Mesothelial cell of epicardium (in vitro differentiated cells): Measurements from ENCODE around the gene MIB2. TPM values are rescaled to one million over a fixed set of nuclear protein-coding genes. Genes with fewer than 3 reads are reported as not detected.
"Not testable (repeated sequence)": the region's sequence is repeated elsewhere in the genome, so short reads cannot be mapped to it uniquely, and the experiment has no call there.

ENCODE experiments used
- DNase-seq, 2 experiments: peaks; one replicate each; pipeline ENCODE4 v3.0.0; 2021; ENCODE audit warnings: low spot score in 2 of 2; ENCODE audit not compliant: unreplicated experiment in 2 of 2
- H3K27ac Mint-ChIP-seq: 2 replicates; pipeline ENCODE4 v1.8.0; 2021; ENCODE audit warnings: mixed read lengths
- H3K27me3 Mint-ChIP-seq: 2 replicates; pipeline ENCODE4 v1.8.0; 2021; ENCODE audit warnings: low read depth, mixed read lengths
- H3K36me3 Mint-ChIP-seq: 2 replicates; pipeline ENCODE4 v1.8.0; 2021; ENCODE audit warnings: mixed read lengths
- H3K4me1 Mint-ChIP-seq: 2 replicates; pipeline ENCODE4 v1.8.0; 2021; ENCODE audit warnings: mixed read lengths
- H3K4me3 Mint-ChIP-seq: 2 replicates; pipeline ENCODE4 v1.8.0; 2021; ENCODE audit warnings: mild to moderate bottlenecking, moderate library complexity, mixed read lengths
- H3K9me3 Mint-ChIP-seq: 2 replicates; pipeline ENCODE4 v1.8.0; 2021; ENCODE audit warnings: mixed read lengths
- CTCF ChIP-seq: fragments of 200-600 bp; sonication (generic); IDR thresholded peaks from one replicate; pipeline ENCODE4 v1.5.0; 2021; ENCODE audit warnings: antibody characterized with exemption; ENCODE audit not compliant: unreplicated experiment
- total RNA-seq: library from RNA; stranded (reverse); gene quantifications from 3 replicates; pipeline ENCODE4 v1.2.1, GENCODE V29; 2021

The MIB2 gene
- total RNA-seq, 1 donor from 2014 or later: 117 TPM

- no peaks in the 10 kb centered on the region for H3K36me3 Mint-ChIP-seq
- no peak for DNase-seq
- H3K9me3 Mint-ChIP-seq: no peaks in the 10 kb centered on the region
- TF ChIP-seq CTCF: no peak
- H3K4me1 Mint-ChIP-seq: peaks cover 7% of the 10 kb centered on the region
- peaks cover 9% of the 10 kb centered on the region for H3K27me3 Mint-ChIP-seq
- no peak overlapping the region for H3K27ac Mint-ChIP-seq
- no peak overlapping the region for H3K4me3 Mint-ChIP-seq
Observed at GRCh38 chr1:1629430-1630190, 14.3 kb downstream of the MIB2 start.

DNA sequence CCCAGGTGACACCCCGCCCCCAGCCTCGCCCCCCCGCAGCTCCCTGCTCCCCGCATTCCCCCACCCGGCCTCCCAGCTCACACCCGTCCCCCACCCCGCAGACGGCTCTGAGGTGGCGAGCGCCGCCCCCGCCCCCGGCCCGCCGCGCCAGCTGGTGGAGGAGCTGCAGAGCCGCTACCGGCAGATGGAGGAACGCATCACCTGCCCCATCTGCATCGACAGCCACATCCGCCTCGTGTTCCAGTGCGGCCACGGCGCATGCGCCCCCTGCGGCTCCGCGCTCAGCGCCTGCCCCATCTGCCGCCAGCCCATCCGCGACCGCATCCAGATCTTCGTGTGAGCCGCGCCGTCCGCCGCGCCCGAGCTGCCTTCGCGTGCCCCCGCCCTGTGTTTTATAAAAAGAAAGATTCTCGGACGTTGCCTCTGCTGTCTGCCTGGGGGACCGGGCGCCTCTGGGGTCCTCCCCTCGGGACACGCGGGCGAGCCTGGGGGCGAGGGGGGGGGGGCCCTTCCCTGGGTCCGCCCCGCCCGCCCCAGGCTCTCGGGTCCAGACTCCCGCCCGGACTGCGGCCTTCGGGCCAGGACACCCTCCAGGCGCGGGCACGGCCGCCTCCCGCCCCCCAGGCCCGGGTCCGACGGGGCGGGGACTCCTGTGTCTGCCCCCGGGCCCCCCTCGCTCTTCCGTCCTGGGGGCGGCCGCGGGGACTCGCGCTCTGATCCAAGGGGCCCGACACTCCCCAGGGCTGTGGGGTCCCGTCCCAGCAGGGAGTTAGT, 15.1 kb downstream of the MIB2 start:
- H3K9me3 Mint-ChIP-seq: no peaks in the 10 kb centered on the region
- H3K4me1 Mint-ChIP-seq: peaks cover 3% of the 10 kb centered on the region
- no peak for TF ChIP-seq CTCF
- peaks cover 9% of the 10 kb centered on the region for H3K27me3 Mint-ChIP-seq
- H3K36me3 Mint-ChIP-seq: no peaks in the 10 kb centered on the region
- H3K27ac Mint-ChIP-seq: no peak overlapping the region
- peak overlapping the region; percentile 46 for H3K4me3 Mint-ChIP-seq
- DNase-seq: peak in 1 of 2 experiments; percentile 71

DNA sequence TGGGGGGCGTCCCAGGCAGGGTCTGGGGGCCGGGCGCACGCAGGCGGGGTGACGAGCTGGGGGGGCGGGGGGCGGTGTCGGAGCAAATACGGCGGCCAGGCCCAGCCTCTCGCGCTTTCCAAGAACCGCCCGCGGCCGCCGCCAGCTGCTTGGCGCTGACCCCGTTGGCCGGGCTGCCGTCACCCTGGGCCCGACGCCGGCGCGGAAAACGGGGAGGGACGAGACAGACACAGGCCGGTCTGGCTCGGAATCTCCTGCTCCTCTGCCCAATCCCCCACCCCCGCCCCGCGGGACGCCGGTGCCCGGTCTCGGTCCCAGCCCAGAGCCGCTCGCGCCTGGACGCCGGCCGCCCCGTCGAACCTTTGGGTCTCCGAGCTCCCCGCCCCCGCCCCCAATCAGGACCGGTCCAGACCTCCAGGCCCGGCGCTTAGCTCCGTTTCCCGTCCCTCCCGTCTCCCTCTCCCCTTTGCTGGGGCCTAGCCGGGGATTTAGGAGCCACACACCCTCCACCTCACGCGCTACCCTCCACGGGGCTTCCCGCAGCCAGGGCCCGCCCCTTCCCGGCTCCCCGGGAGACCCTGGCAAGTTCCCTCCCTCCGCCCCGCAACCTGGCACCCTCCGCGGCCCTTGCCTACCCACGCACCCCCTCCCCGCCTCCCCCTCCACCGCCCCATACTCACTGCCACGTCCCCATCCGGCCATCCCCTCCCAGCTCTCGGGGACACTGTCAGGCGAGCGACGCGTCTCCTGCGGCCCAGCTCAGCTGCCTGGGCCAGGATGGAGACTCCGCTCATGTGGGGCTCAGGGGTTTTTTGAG, 15.9 kb downstream of the MIB2 start:
- H3K4me3 Mint-ChIP-seq: peak overlapping the region; percentile 61
- H3K4me1 Mint-ChIP-seq: peaks cover 3% of the 10 kb centered on the region
- H3K27ac Mint-ChIP-seq: peak overlapping the region; percentile 61
- no peaks in the 10 kb centered on the region for H3K36me3 Mint-ChIP-seq
- peak in 1 of 2 experiments; percentile 39 for DNase-seq
- peaks cover 9% of the 10 kb centered on the region for H3K27me3 Mint-ChIP-seq
- no peak for TF ChIP-seq CTCF
- H3K9me3 Mint-ChIP-seq: no peaks in the 10 kb centered on the region

- peak within 1 kb of the TSS; percentile 61 for H3K4me3 Mint-ChIP-seq
- no peaks in the 10 kb centered on the region for H3K36me3 Mint-ChIP-seq
- H3K4me1 Mint-ChIP-seq: peaks cover 3% of the 10 kb centered on the region
- DNase-seq: peak in 1 of 2 experiments; percentile 42
- H3K27ac Mint-ChIP-seq: peak within 1 kb of the TSS; percentile 61
- no peak for TF ChIP-seq CTCF
- H3K27me3 Mint-ChIP-seq: peaks cover 9% of the 10 kb centered on the region
- H3K9me3 Mint-ChIP-seq: no peaks in the 10 kb centered on the region
Observed at GRCh38 chr1:1631782-1632420, 16.6 kb downstream of the MIB2 start, which contains the start of gene MMP23B. MMP23B (plus strand) TSS chr1:1632173; CDS start chr1:1632219, 46 bp downstream.

DNA sequence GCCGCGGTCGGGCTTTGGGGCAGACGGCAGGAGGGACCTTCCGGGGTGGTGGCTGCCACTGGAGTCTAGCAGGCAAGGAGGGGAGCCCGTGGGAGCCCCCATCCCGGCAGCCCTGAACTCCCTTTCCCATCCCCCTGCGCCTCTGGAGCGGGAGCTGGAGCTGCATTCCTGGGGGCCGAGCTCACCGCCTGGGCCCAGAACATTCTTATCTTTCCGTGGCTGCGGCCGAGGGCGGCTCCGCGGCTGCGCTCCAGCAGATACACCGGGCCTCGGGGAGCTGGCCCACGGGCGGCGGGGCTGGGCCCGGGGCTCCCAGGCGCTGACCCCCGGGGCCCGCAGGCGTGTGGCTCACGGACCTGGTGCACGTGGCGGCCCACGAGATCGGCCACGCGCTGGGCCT, 18.1 kb downstream of the MIB2 start:
- H3K4me1 Mint-ChIP-seq, H3K4me3 Mint-ChIP-seq, H3K27me3 Mint-ChIP-seq, DNase-seq, H3K9me3 Mint-ChIP-seq, H3K27ac Mint-ChIP-seq, H3K36me3 Mint-ChIP-seq: not testable (repeated sequence)

DNA sequence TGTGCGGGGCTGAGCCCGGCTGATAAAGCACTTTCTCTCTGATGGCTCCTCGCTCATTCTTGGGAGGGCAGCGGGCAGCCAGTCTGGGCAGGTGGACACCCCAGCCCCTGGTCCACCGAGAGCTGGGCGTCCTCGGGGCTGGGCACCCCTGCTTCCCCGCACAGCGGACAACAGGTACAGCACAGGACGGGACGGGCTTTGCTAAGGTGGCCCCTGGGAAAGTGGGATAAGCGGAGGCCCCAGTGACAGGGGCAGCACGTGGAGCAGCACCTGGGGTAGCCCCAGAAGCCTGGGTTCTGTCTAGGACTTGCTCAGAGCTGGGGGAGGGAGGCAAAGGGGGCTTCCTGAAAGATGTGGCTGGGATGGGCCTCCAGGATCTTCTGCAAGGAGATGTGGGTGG, 19.3 kb downstream of the MIB2 start:
- not testable (repeated sequence) for DNase-seq, H3K27ac Mint-ChIP-seq, H3K27me3 Mint-ChIP-seq

DNA sequence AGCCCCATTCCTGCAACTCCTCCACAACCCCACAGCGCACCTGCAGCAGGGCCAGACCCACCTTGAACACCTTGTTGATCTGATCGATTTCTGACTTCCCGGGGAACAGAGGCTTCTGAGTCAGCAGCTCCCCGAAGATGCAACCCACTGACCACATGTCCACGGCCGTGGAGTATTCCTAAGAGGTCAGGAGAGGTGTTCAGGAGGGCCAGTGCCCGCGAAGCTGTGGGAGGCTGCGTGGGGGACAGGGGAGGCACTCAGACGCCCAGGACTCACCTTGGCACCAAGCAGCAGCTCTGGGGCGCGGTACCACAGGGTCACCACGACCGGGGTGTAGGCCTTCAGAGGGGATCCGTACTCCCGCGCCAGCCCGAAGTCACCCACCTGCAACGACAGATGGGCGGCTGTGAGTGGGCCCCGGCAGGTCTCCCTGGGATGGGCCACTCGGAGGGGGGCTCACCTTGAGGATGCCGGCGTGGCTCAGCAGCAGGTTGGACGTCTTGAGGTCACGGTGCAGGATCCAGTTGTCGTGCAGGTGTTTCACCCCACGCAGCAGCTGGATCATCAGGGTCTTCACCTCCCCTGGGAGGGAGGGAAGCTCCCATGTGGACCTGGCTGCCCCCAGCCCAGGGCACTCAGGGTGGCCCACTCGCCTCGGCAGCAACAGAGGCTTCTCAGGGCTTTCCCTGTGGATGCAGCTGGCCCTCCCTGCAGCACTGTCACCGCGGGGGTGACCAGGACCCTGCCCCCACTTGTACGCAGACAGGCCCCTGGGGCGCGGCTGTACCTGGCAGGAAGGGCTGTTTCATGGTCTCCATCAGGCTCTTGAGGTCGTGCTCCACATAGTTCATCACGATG, 21.6 kb downstream of the MIB2 start:
- not testable (repeated sequence) for H3K9me3 Mint-ChIP-seq, H3K27me3 Mint-ChIP-seq, H3K36me3 Mint-ChIP-seq, DNase-seq, H3K4me3 Mint-ChIP-seq, H3K27ac Mint-ChIP-seq, H3K4me1 Mint-ChIP-seq

More for the DNA sequence above, 19.3 kb downstream of the MIB2 start:
- not testable (repeated sequence) for H3K36me3 Mint-ChIP-seq, H3K4me3 Mint-ChIP-seq, H3K9me3 Mint-ChIP-seq, H3K4me1 Mint-ChIP-seq

- H3K36me3 Mint-ChIP-seq, H3K9me3 Mint-ChIP-seq, H3K4me3 Mint-ChIP-seq, H3K27me3 Mint-ChIP-seq, H3K4me1 Mint-ChIP-seq, DNase-seq, H3K27ac Mint-ChIP-seq: not testable (repeated sequence)
Observed at GRCh38 chr1:1637479-1637875, 22.2 kb downstream of the MIB2 start.
